NCI-H1048 (cell line): ENCODE measurements around the gene GRID2.

Experiments used
- DNase-seq: peaks from one replicate; lab custom pipeline; 2025; lab: John Stamatoyannopoulos, UW

GRID2 gene

DNA sequence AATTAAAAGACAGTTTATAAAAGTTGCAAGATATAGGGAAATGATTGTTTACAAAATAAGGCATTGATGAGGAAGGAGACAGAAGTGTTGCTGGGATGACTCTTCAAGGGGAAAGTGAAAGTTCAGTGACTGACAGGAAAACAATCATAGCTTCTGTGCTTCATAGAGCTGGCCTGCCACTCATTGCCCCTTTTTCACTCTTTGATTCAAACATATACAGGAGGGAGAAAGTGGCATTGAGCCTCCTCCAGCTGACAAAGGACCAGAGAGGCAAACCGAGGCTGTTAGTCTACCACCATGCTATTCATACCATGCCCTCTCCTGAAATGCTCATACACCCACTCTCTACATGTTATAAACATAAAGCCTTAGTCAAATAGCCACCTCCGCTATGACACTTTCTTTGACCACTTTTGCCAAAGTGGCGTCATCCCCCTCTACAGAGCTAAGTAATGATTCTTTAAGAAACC lies 1445.6 kb downstream of the GRID2 start:
- no peak for DNase-seq

DNA sequence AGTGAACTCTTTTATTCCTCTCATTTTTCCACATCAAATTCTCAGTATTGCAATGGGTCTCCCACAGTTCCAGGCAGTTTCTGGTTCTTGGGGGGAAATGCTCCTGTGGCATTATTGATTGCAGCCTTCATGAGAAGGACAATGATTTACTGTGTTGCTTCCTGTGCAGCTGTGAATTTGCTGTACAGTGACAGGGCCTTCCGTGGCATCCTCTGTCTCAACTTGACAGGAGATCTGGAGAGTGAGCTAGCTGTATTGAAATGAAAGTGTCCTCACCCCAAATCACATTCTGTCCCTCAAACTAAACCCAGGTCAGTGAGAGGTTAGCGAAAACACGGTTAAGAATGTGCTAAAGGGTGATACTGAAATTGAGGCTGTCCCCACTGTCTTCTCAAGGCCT lies 1447.6 kb downstream of the GRID2 start:
- DNase-seq: no peak

DNA sequence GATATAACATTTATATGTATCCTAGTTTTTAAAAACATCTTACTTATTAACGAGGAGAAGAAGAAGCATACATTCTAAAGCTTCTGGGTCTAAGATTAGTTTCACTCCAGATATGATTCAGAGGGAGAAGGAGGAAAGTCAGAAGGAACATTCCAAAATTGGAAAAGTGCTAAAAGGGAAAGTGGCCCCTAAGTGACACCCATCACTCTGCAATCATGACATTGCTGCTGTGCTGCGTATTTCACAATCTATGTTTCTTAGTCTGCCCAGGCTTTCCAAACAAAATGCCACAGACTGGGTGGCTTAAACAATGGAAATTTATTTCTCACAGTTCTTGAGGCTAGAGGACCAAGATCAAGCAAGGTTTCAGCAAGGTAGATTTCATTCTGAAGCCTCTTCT lies 1452.3 kb downstream of the GRID2 start:
- DNase-seq: no peak

DNA sequence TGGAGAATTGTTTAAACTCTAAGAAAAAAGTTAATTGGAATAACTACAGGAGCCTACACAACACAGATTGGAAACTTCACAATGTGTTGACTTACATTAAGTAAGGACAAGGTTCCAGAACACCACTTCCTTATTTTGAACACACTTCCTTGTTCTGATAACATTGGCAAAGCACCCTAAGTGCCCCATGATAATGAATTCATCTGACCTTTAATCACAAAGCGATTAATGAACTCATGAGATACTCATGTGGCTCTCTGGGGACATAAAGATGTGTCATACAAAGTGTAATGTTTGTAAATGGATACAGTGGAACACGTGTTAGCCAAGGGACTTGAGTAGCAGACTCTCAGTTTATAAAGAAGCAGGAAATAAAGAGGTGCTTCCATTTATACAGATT lies 1455.7 kb downstream of the GRID2 start:
- DNase-seq: no peak

DNA sequence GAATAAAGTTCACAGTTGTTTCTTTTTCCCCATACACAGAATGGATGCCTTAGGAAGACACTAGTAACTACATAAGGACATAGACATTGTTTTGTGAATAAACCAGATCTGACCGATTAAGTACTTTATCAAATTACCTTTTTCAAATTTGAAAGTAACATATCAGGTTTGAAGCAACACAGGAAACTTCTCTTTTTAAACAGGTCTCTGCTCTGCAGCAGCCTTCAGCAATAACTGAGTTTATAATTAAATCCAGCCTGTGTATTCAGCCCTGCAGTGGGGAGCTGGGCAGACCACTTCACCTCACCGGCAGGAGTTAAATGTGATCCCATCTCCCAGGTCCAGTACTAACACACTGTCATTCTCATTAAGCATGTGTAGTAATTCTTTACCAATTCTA lies 1456.5 kb downstream of the GRID2 start:
- no peak for DNase-seq

DNA sequence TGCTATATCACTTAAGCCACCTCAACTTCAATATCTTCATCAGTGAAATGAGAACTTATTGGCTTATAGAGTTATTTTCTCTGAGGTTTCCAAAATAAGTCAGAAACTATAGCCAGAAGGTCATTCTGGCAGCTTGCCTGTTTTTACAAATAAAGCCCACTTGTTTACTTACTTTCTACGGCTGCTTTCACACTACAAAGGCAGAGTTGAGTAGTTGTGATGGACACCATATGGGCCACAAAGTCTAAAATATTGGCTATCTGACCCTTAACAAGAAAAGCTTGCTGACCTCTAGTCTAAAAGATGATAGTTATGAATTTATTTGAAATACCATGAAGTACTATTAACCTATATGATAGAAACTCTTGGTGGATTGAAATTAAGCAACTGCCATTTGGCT lies 1457.5 kb downstream of the GRID2 start:
- DNase-seq: no peak

DNA sequence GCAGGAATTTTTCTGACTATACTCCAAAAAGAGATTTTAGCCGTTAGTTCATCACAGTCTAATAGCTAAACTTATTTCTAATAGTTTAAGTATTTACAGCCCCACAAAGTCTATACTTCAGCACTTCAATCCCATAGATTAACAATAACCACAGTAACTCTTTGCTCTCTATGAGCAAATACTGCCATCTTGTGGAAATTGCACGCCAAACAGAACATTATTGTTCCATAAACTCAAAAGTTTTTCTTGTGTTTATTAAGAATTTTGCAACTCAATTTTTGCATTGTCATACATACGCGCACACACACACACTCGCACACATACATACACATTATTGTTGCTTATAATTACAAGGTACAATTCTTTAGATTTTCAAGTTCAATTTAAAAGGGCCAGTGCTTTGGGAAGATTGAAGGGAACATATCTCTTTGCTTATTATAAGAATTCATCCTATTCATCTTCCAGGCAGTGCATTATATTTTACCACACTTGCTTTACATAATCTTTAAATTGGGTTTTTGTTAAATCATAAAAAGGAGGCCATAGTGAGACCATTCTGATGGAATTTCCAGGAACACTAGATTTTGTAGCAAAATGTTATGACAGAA lies 1461.0 kb downstream of the GRID2 start:
- no peak for DNase-seq

DNA sequence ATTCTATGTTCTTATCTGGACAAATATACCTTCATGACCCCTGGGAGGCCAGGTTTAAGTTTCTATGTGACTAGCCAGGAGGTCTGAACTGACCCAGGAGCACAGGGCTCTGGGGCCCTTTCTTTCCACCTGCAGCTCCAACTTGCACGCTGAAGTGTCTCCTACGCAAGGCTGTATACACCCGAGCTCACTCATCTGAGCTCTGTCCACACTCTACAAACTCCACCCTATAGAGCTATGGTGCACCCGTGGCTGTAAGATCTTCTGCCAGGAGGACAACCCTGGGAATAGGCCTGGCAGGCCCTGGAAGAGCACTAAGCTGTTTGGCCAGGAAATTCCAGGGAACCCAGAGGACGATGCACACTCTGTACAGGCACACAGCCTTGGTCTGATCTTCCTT lies 1464.2 kb downstream of the GRID2 start:
- DNase-seq: no peak

DNA sequence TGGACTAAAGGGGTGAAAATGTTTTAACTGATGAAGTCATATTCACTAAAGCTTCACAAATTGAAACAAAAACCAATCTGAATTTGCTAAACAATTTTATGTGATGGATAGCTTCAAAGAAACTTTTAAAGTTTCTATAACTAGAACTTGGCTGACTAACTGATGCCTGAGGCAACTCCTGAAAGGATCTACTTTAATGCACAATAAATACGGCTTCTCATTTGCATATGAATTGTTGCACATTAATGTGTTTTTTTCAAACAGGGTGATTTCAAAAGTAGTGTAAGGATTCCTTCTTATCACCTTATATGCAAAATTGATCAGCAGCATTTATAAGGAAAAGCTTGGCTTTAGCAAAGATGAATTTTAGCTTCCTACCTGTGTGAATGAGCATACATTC lies 1466.4 kb downstream of the GRID2 start:
- DNase-seq: no peak

DNA sequence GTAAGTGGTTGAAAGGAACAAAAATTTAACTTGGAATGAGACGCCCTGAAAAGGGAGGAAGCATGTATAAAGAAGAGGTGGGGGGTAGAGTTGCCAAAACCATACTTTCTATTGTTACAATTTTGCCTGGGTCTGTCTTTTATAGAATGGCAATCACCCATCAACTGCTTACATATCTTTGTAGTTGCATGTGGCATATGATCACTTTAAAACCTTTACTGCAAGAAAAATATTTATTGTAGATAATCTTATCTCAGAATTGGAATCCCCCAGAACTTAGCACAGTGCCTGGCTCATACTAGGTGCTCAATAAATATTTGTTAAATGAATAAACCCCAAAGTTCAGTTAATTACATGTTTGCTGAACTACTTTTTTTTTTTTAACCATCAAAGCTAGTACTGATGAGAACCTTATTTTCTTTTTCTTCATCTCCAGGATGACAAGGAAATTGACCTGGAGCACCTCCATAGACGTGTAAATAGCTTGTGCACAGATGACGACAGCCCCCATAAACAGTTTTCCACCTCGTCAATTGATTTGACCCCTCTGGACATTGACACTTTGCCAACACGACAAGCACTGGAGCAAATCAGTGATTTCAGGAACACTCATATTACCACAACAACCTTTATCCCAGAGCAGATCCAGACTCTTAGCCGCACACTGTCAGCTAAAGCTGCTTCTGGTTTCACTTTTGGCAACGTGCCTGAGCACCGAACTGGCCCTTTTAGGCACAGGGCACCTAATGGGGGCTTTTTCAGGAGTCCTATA lies 1468.1 kb downstream of the GRID2 start:
- no peak for DNase-seq

DNA sequence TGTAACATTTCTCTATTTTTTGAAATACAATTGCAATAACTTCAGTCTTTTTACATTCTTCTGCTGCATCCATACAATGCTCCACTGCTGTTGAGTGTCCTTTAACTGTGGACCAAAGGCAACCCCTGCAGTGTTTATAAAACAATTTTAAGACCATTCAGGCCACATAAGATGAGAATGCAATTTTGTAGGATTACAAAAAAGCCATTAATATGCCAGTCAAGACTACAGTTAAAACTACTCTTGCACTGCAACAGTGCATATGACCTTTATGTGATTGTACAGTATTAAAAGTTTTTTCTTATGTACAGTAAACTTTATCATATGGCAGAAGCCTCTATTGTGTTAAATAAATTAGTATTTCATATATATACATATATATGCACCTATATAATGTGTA lies 1469.1 kb downstream of the GRID2 start:
- DNase-seq: no peak

DNA sequence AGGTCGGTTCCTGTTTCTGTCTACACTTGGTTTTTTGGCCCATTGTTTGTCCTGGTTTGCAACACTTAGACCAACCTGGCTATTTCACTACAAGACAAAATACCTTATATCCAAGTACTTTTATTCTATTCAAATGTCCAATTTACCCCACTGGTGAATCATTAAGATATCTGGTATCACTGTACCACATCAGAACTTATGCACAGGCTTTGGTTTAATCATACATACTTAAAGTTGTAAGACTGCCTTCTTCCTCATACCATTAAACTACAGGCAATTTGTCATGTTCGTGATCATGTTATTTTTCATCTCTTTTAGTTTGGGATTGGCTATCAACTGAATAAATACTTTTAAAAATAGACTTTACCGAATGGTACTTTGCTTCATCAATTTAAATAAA lies 1471.8 kb downstream of the GRID2 start:
- no peak for DNase-seq

DNA sequence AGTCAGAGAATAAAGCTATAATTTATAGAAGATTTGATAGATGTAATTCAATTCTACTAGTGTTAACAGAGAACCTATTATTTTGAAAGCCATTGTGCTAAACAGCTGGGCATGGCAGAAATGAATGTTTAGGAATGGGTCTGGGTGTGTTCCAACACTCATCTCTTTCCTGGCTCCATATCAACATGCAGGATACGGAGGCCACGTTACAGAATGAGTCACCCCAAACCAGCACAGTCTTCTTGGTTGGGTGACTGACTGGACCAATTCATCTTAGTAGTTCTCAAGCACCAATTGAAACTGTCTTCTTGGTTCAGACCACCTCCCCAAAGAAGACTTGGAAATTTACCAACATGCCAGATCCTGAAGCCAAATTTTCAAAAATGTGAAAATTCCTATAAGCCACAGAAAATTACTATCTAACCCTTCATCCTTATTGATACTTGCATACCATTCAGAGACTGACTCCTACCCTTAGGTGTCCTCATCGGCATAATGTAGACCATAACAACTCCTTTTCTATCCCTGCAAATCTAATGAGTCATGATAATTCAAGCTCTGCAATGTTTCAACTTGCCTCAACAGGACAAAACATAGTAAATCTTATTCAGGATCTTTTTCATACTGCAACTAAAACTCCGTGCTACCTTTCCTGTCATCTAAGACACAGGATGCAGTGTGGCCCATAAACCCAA lies 1472.8 kb downstream of the GRID2 start:
- no peak for DNase-seq

DNA sequence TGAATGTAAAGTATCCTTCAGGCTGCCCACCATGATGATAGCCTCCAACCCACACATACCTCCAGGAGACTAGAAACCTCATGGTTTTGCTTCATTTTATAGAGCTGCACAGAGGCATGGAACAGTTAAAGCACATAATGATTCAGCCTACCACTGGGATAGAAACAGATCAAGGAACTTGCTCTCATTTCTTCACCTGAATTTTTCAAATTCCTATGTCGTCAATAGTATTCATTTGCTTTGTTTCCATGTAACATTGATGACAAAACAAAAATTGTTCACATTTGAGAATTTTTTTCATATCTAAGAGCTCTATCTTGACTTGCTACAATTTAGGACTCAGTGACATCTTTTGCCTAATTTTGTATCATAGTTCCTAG lies 1473.3 kb downstream of the GRID2 start:
- no peak for DNase-seq

DNA sequence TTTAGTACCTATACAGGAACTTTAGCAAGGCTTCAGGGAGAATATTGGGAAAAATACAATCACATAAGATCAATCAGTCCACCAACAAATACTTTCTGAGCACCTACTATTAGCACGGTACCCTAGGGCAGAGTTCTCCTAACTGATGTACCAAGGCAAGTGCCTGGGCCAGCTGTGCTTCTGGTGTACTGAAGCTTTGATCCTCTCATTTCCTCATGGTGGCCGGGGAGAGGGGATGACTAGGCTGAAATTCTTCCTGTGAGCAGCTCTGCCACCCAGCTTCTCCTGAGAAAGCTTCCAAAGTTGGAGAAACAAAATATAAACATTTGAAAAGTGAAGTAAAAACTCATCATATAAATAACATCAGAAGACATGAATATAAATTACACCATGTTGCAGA lies 1475.5 kb downstream of the GRID2 start:
- DNase-seq: no peak

DNA sequence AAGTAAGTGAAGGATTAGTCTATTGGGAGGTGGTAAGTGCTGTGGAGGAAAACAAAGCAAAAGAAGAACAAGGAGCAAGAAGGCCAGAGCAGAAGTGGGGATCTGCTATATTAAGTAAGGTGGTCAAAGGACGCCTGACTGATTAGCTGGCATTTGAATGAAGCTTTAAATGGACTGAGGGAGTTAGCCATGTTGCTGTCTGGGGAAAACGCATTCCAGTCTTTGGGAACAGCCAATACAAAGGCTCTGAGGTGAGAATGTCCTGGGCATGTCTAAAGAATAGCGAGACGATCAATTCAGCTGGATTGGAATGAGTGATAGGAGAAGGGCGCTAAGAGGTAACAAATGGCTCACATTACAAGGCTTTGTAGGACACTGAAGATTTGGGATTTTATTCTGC lies 1476.3 kb downstream of the GRID2 start:
- DNase-seq: no peak

DNA sequence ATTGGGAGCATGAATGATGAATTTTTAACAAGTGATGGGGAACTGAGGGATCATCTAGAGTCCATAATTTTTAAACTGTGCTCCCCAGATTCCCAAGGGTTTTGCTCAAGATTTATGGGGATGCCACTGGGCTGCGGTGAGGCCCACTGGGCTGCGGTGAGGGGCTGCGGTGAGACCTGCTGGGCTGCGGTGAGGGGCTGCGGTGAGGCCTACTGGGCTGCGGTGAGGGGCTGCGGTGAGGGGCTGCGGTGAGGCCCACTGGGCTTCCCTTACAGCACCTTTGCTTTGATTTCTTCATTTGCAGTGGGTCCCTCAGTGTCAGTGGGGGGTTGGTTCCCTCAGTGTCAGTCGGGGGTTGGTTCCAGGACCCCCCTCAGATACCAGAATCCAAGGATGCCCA lies 1477.4 kb downstream of the GRID2 start:
- no peak for DNase-seq

DNA sequence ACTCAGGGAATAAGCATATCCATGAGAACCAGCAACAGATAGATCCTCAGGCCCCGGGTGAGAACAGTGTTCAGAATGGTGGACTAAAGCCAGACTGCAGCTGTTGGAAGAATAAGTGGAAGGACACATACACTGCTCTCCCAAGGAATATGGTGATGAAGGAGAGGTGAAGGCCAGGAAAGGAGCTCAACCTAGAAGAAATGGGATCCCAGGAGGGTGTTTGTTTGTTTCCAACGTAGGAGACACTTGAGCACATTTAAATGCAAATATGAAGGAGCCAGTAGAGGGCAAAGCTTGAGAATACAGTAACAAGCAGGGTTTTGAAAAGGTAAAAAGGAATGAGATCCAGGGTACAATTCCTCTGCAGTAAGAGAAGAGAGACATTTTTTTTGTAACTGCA lies 1482.4 kb downstream of the GRID2 start:
- DNase-seq: no peak

DNA sequence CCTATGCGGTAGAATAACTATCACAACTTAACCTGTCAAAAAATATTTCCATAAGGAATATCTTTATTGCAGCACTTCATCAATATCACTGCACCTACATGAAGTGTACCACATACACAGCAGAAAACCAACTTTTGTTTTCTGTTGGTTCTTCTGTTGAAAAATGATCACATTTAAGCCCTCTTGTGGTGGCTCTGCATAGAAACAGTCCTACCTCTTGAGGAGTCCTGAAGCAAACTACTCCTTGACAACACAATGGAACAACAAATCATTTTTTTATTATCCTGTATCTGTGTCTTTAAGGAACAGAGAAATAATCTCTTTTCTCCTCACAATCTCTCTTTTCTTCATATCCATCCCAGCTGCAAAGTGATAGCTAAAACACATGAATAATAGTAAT lies 1484.9 kb downstream of the GRID2 start:
- DNase-seq: no peak

DNA sequence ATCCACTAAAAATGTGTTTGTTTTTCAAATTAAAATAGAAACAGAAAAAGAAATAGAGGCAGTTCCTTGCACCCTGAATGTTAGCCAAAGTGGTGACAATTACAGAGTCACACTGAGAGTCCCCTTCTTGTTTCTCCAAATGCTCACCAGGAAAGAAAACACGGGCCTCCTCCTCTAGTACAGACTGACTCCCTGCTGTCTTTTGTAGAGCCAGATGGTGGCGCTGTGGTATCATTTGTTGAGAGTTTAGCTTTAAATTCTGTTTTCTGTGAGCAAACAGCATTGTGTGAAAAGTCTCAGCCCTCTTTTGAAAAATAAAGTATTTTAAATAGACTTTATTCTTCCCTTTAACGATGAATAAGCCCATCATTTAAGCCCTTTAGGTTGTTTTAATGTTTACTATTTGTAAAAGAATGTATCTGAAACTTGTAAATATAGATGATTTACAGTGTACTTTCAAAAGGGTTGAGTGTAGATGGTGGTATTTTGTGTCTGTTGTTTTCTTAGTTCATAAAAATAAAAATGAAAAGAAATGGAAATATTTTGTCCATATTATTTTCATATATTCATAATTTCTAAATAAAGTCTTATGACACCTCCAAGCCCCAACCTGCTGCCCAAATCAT lies 1487.9 kb downstream of the GRID2 start:
- DNase-seq: peak; percentile 38

DNA sequence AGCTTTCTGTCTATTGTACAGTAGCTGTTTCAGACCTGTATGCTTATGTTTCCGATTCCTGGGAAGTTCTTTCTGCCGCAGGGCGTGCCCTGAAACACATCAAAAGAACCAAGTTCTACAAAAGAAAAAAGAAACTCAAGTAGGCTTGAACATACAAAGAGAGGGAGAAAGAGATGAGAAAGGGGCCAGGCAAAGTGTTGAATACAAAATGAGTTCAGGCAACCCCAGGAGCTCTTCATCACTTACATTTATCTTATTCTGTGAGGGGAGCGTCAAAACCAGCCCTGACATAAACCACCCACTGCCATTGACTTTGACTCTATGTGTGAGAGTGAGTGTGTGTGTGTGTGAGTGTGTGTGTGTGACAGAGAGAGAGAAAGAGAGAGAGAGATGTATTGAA lies 1498.3 kb downstream of the GRID2 start:
- no peak for DNase-seq

DNA sequence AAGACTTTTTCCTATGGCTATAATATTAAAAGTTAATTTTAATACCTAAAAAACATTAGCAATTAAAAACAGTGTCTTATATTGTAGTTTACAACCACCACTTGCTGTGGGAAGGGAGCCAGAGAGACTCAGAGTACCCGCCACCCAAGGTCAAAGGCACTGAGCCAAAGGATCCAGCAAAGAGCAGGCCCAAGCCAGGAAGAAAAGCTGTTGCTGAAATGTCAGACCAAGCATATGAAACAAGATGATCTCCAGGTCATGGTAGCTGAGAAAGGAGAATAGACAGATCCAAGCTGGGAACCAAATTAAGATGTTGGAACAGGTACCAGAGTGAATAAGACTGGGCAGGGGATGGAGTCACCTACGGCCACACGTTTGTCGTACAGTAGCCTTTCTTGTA lies 1506.0 kb downstream of the GRID2 start:
- DNase-seq: no peak
